HEK293 (cell line): ENCODE results near the gene RPL39.

Experiments used
- CTCF ChIA-PET: fragments of 350-600 bp; formaldehyde crosslinking; extraction: SDS; loops from one replicate; lab custom pipeline; 2021; ENCODE audit warnings: antibody characterized with exemption; lab: Yijun Ruan, JAX
- POLR2A ChIA-PET: fragments of 300-600 bp; formaldehyde crosslinking; extraction: SDS; loops from one replicate; lab custom pipeline; 2020; ENCODE audit warnings: antibody characterized with exemption, inconsistent platforms; lab: Yijun Ruan, JAX
- H3K27ac ChIP-seq: fragments of 200-500 bp; sonication (Bioruptor generic); 2 replicates; pipeline ENCODE4 v1.5.1; 2014; ENCODE audit warnings: low read depth, low read length, control low read depth, inconsistent platforms; ENCODE audit errors: extremely low read depth
- H3K36me3 ChIP-seq, 2 experiments: fragments of 200-500 bp in 1 of 2; sonication (Bioruptor generic) in 1 of 2; 1 replicate in 1 of 2; 2 replicates in 1 of 2; pipeline ENCODE4 v1.5.1; 2014 to 2017; ENCODE audit warnings: inconsistent platforms in 2 of 2, low read length in 2 of 2; ENCODE audit not compliant: control insufficient read depth in 2 of 2, insufficient read depth in 1 of 2
- H3K4me1 ChIP-seq: fragments of 200-500 bp; sonication (Bioruptor generic); 2 replicates; pipeline ENCODE4 v1.5.1; 2014; ENCODE audit warnings: mild to moderate bottlenecking, low read length, inconsistent platforms; ENCODE audit not compliant: control insufficient read depth, insufficient read depth
- H3K4me3 ChIP-seq: 2 replicates; pipeline ENCODE4 v1.5.1; 2011; ENCODE audit warnings: low read depth, mild to moderate bottlenecking, control low read depth, low read length, moderate library complexity
- H3K9me3 ChIP-seq: fragments of 200-500 bp; sonication (Bioruptor generic); 2 replicates; pipeline ENCODE4 v1.5.1; 2014; ENCODE audit warnings: low read depth, low read length, inconsistent platforms; ENCODE audit not compliant: control insufficient read depth, insufficient read depth
- GFI1B ChIP-seq: fragments of 450-650 bp; formaldehyde crosslinking; IDR thresholded peaks from 2 replicates; pipeline ENCODE4 v1.5.1; 2016; ENCODE audit warnings: missing biosample characterization, missing genetic modification characterization
- GLI4 ChIP-seq: fragments of 450-650 bp; formaldehyde crosslinking; IDR thresholded peaks from 2 replicates; pipeline ENCODE4 v1.5.1; 2016; ENCODE audit warnings: missing biosample characterization, missing genetic modification characterization
- OVOL3 ChIP-seq: fragments of 450-650 bp; formaldehyde crosslinking; IDR thresholded peaks from 2 replicates; pipeline ENCODE4 v1.5.1; 2016; ENCODE audit warnings: missing biosample characterization, missing genetic modification characterization
- PRDM1 ChIP-seq: fragments of 450-650 bp; formaldehyde crosslinking; IDR thresholded peaks from 2 replicates; pipeline ENCODE4; 2016; ENCODE audit warnings: missing biosample characterization, missing genetic modification characterization
- ZFP3 ChIP-seq: fragments of 450-650 bp; formaldehyde crosslinking; IDR thresholded peaks from 2 replicates; pipeline ENCODE4 v1.5.1; 2016; ENCODE audit warnings: low read depth, missing biosample characterization, missing genetic modification characterization
- ZIC2 ChIP-seq: fragments of 450-650 bp; formaldehyde crosslinking; IDR thresholded peaks from 2 replicates; pipeline ENCODE4 v1.5.1; 2016; ENCODE audit warnings: missing biosample characterization, missing genetic modification characterization
- ZNF140 ChIP-seq: fragments of 450-650 bp; formaldehyde crosslinking; IDR thresholded peaks from 2 replicates; pipeline ENCODE4 v1.5.1; 2016; ENCODE audit warnings: missing biosample characterization, missing genetic modification characterization
- ZNF174 ChIP-seq: fragments of 450-650 bp; formaldehyde crosslinking; IDR thresholded peaks from 2 replicates; pipeline ENCODE4 v1.5.0; 2017; ENCODE audit warnings: missing biosample characterization, mild to moderate bottlenecking, missing genetic modification characterization
- ZNF211 ChIP-seq: fragments of 450-650 bp; formaldehyde crosslinking; IDR thresholded peaks from 2 replicates; pipeline ENCODE4 v1.5.1; 2016; ENCODE audit warnings: low read depth, missing biosample characterization, missing genetic modification characterization
- ZNF221 ChIP-seq: fragments of 450-650 bp; formaldehyde crosslinking; IDR thresholded peaks from 2 replicates; pipeline ENCODE4 v1.5.1; 2017; ENCODE audit warnings: missing biosample characterization, missing genetic modification characterization, borderline replicate concordance
- ZNF416 ChIP-seq: fragments of 450-650 bp; formaldehyde crosslinking; IDR thresholded peaks from 2 replicates; pipeline ENCODE4 v1.5.1; 2016; ENCODE audit warnings: missing biosample characterization, missing genetic modification characterization
- ZNF433 ChIP-seq: fragments of 450-650 bp; formaldehyde crosslinking; IDR thresholded peaks from 2 replicates; pipeline ENCODE4 v1.5.1; 2016; ENCODE audit warnings: missing biosample characterization, missing genetic modification characterization, low read depth
- ZNF530 ChIP-seq: fragments of 450-650 bp; formaldehyde crosslinking; IDR thresholded peaks from 2 replicates; pipeline ENCODE4 v1.5.1; 2016; ENCODE audit warnings: low read depth, missing biosample characterization, missing genetic modification characterization
- ZNF571 ChIP-seq: fragments of 450-650 bp; formaldehyde crosslinking; IDR thresholded peaks from 2 replicates; pipeline ENCODE4 v1.5.0; 2017; ENCODE audit warnings: missing biosample characterization, missing genetic modification characterization
- ZNF596 ChIP-seq: fragments of 450-650 bp; IDR thresholded peaks from 2 replicates; pipeline ENCODE4 v1.5.0; 2018; ENCODE audit warnings: missing biosample characterization, mild to moderate bottlenecking, missing genetic modification characterization, moderate library complexity
- ZNF624 ChIP-seq: fragments of 450-650 bp; formaldehyde crosslinking; IDR thresholded peaks from 2 replicates; pipeline ENCODE4 v1.5.1; 2017; ENCODE audit warnings: missing biosample characterization, missing genetic modification characterization
- ZNF664 ChIP-seq: fragments of 450-650 bp; formaldehyde crosslinking; IDR thresholded peaks from 2 replicates; pipeline ENCODE4 v1.5.1; 2016; ENCODE audit warnings: missing biosample characterization, missing genetic modification characterization
- ZNF670 ChIP-seq: fragments of 450-650 bp; formaldehyde crosslinking; IDR thresholded peaks from 2 replicates; pipeline ENCODE4 v1.5.1; 2016; ENCODE audit warnings: missing biosample characterization, missing genetic modification characterization, low read depth
- ZNF707 ChIP-seq: fragments of 450-650 bp; formaldehyde crosslinking; IDR thresholded peaks from 2 replicates; pipeline ENCODE4 v1.5.1; 2016; ENCODE audit warnings: missing biosample characterization, missing genetic modification characterization
- ZNF768 ChIP-seq: fragments of 450-650 bp; formaldehyde crosslinking; IDR thresholded peaks from 2 replicates; pipeline ENCODE4 v1.5.1; 2018; ENCODE audit warnings: missing biosample characterization, mild to moderate bottlenecking, missing genetic modification characterization
- ZNF776 ChIP-seq: fragments of 450-650 bp; formaldehyde crosslinking; IDR thresholded peaks from 2 replicates; pipeline ENCODE4 v1.5.0; 2017; ENCODE audit warnings: missing biosample characterization, missing genetic modification characterization, borderline replicate concordance
- ZNF837 ChIP-seq: fragments of 450-650 bp; formaldehyde crosslinking; IDR thresholded peaks from 2 replicates; pipeline ENCODE4 v1.5.1; 2016; ENCODE audit warnings: missing biosample characterization, missing genetic modification characterization
- TF ChIP-seq, protein P1 (sequence below): fragments of 450-650 bp; formaldehyde crosslinking; IDR thresholded peaks from 2 replicates; pipeline ENCODE4 v1.5.1; 2016; ENCODE audit warnings: missing biosample characterization, missing genetic modification characterization
- TF ChIP-seq, protein P2 (sequence below): fragments of 450-650 bp; formaldehyde crosslinking; IDR thresholded peaks from 2 replicates; pipeline ENCODE4 v1.5.1; 2016; ENCODE audit warnings: missing biosample characterization, missing genetic modification characterization, borderline replicate concordance
- TF ChIP-seq, protein P3 (sequence below): fragments of 450-650 bp; formaldehyde crosslinking; IDR thresholded peaks from 2 replicates; pipeline ENCODE4 v1.5.1; 2017; ENCODE audit warnings: missing biosample characterization, missing genetic modification characterization
- TF ChIP-seq, protein P4 (sequence below): sonication (generic); formaldehyde crosslinking; IDR thresholded peaks from 2 replicates; pipeline ENCODE4 v1.8.1; 2022; ENCODE audit warnings: mild to moderate bottlenecking, moderate library complexity, missing genetic modification reagents

RPL39 gene

DNA sequence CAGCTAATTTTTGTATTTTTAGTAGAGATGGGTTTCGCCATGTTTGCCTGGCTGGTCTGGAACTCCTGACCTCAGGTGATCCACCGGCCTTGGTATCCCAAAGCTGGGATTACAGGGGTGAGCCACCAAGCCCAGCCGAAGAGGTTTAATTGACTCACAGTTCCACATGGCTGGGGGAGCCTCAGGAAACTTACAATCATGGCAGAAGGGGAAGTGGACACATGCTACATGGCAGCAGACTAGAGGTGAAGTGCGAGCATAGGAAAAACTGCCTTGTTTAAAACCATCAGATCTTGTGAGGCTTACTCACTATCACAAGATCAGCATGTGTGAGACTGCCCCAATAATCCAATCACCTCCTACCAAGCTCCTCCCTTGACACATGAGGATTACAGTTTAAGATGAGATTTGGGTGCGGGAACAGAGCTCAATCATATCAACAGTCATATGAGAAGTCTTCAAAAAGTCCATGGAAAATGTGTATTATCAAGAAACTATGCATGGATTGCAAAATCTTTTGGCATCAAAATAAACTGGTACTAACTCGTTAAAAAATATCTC lies 25.8 kb upstream of the RPL39 start:
- ChIA-PET CTCF (no interaction called here), POLR2A (interaction anchor here (1.1 kb wide), 1 partner anchor 26 kb away, joined by 4 read pairs; the partner anchor contains the start of gene RPL39)
- no peaks in the 10 kb centered on the region for H3K4me1 ChIP-seq

DNA sequence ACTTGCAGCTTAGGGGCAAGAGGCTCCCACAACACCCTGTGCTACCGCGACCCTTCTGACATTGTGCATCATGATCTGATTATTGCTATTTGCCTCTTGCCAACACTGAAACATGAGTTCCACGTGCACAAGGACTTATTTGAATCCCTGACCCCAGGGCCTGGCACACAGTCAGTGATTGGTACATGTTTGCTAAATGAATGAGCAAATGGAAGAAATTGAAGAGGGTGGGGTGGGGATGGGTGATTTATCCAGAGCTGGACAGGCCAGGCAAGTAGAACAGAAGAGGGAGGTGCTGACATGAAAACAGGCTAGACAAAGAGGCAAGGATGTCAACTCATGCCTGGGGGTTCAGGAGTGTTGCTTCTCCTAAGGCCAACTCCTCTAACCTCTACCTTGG lies 24.9 kb upstream of the RPL39 start:
- POLR2A ChIA-PET, result interaction anchor here (1.1 kb wide), 1 partner anchor 25 kb away, joined by 4 read pairs; the partner anchor contains the start of gene RPL39
- no peaks in the 10 kb centered on the region for H3K9me3 ChIP-seq
- no peak overlapping the region for H3K4me3 ChIP-seq
- no peaks in the 10 kb centered on the region for H3K4me1 ChIP-seq
- no peak overlapping the region for H3K27ac ChIP-seq
- CTCF ChIA-PET, result no interaction called here
- no peaks in the 10 kb centered on the region for H3K36me3 ChIP-seq
- TF ChIP-seq GFI1B (tag by site-specific recombination) (no peak), ZNF140 (no peak), GLI4 (tag by site-specific recombination) (no peak), ZNF211 (tag by site-specific recombination) (no peak), ZFP3 (tag by site-specific recombination) (no peak), ZNF707 (no peak)

More for the DNA sequence above, 25.8 kb upstream of the RPL39 start:
- no peak overlapping the region for H3K27ac ChIP-seq
- H3K36me3 ChIP-seq, result no peaks in the 10 kb centered on the region
- TF ChIP-seq ZNF768 (tag by site-specific recombination) (no peak), ZNF837 (no peak), ZNF433 (tag by site-specific recombination) (no peak), OVOL3 (no peak), ZNF530 (no peak), ZNF174 (tag by site-specific recombination) (no peak), PRDM1 (tag by site-specific recombination) (no peak), ZNF776 (tag by site-specific recombination) (no peak), ZNF664 (tag by site-specific recombination) (no peak), ZNF221 (no peak), ZNF571 (no peak), ZNF624 (no peak), ZIC2 (tag by site-specific recombination) (no peak), ZNF670 (no peak), ZNF416 (tag by site-specific recombination) (no peak), ZNF596 (tag by site-specific recombination) (no peak)
- TF ChIP-seq, protein P1, sequence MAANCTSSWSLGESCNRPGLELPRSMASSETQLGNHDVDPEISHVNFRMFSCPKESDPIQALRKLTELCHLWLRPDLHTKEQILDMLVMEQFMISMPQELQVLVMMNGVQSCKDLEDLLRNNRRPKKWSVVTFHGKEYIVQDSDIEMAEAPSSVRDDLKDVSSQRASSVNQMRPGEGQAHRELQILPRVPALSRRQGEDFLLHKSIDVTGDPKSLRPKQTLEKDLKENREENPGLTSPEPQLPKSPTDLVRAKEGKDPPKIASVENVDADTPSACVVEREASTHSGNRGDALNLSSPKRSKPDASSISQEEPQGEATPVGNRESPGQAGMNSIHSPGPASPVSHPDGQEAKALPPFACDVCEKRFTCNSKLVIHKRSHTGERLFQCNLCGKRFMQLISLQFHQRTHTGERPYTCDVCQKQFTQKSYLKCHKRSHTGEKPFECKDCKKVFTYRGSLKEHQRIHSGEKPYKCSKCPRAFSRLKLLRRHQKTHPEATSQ (tag by site-specific recombination), result no peak
- TF ChIP-seq, protein P2, sequence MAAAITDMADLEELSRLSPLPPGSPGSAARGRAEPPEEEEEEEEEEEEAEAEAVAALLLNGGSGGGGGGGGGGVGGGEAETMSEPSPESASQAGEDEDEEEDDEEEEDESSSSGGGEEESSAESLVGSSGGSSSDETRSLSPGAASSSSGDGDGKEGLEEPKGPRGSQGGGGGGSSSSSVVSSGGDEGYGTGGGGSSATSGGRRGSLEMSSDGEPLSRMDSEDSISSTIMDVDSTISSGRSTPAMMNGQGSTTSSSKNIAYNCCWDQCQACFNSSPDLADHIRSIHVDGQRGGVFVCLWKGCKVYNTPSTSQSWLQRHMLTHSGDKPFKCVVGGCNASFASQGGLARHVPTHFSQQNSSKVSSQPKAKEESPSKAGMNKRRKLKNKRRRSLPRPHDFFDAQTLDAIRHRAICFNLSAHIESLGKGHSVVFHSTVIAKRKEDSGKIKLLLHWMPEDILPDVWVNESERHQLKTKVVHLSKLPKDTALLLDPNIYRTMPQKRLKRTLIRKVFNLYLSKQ (tag by site-specific recombination), result no peak
- TF ChIP-seq, protein P3, sequence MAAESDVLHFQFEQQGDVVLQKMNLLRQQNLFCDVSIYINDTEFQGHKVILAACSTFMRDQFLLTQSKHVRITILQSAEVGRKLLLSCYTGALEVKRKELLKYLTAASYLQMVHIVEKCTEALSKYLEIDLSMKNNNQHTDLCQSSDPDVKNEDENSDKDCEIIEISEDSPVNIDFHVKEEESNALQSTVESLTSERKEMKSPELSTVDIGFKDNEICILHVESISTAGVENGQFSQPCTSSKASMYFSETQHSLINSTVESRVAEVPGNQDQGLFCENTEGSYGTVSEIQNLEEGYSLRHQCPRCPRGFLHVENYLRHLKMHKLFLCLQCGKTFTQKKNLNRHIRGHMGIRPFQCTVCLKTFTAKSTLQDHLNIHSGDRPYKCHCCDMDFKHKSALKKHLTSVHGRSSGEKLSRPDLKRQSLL (tag by site-specific recombination), result no peak
- TF ChIP-seq, protein P4, sequence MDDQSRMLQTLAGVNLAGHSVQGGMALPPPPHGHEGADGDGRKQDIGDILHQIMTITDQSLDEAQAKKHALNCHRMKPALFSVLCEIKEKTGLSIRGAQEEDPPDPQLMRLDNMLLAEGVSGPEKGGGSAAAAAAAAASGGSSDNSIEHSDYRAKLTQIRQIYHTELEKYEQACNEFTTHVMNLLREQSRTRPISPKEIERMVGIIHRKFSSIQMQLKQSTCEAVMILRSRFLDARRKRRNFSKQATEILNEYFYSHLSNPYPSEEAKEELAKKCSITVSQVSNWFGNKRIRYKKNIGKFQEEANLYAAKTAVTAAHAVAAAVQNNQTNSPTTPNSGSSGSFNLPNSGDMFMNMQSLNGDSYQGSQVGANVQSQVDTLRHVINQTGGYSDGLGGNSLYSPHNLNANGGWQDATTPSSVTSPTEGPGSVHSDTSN, result no peak
- H3K9me3 ChIP-seq, result no peaks in the 10 kb centered on the region
- H3K4me3 ChIP-seq, result no peak overlapping the region
